IMR-90 (cell line): ENCODE data around the gene MAGI2.

Experiments used
- BHLHE40 ChIP-seq: fragments of 150-350 bp; IDR thresholded peaks from 2 replicates; pipeline ENCODE4 v1.6.1; 2016; ENCODE audit warnings: mild to moderate bottlenecking, low read depth, low read length
- MAFK ChIP-seq: IDR thresholded peaks from 2 replicates; pipeline ENCODE4 v1.6.1; 2012; ENCODE audit warnings: low read depth, low read length, improper control_type of control experiment

DNA sequence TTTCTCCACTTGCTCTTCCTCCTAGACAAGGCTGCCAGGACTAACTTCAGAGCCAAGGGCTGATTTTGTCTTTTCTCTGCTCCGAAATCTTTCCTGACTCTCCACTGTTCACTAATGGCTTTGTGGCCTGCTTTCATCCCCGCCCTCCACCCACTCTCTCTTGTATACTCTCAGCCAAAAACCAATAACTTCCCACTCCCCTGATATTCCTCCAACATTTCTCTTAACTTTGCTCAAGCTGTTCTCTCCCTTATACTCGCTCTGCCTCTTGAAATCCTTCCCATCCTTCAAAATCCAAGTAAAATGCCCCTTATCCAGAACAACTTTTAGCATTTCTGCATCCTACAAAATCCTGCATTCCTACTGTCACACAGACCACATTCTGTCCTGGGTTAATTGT lies 1440.1 kb downstream of the MAGI2 start:
- TF ChIP-seq MAFK = no peak
- no peak for TF ChIP-seq BHLHE40
